Lower lobe of right lung (tissue), 2 donors: ENCODE results near the gene EIPR1. TPM values are rescaled to one million over a fixed set of nuclear protein-coding genes. Genes with fewer than 3 reads are reported as not detected.

Experiments
- ATAC-seq, 2 donors: fragments of 200-7000 bp; cut with Tn5 transposase; one replicate each; pipeline ENCODE4 v1.9.1; 2020 to 2022; ENCODE audit warnings: mild to moderate bottlenecking in 2 of 2, moderate library complexity in 2 of 2
- DNase-seq: peaks from one replicate; pipeline ENCODE4 v3.0.0-alpha.2; 2020
- H3K27ac ChIP-seq: fragments of 200-600 bp; one replicate; pipeline ENCODE4 v1.8.0; 2022
- H3K27me3 ChIP-seq: fragments of 200-600 bp; one replicate; pipeline ENCODE4 v1.8.0; 2022; ENCODE audit warnings: low read depth
- H3K36me3 ChIP-seq: fragments of 200-600 bp; one replicate; pipeline ENCODE4 v1.8.0; 2022; ENCODE audit warnings: mild to moderate bottlenecking
- H3K4me1 ChIP-seq: fragments of 200-600 bp; one replicate; pipeline ENCODE4 v1.8.0; 2022
- H3K4me3 ChIP-seq: fragments of 200-600 bp; one replicate; pipeline ENCODE4 v1.8.0; 2022; ENCODE audit warnings: mild to moderate bottlenecking
- H3K9me3 ChIP-seq: fragments of 200-600 bp; one replicate; pipeline ENCODE4 v1.8.0; 2022
- intact Hi-C: fragments of 100-400 bp; cut with DNase I; formaldehyde crosslinking; loops from one replicate; pipeline ENCODE4 v1.11.0; 2022
- total RNA-seq: library from RNA; stranded (reverse); fragmentation: NEBNext Ultra II Directional; extraction: Animal tissue kit (Norgen Biotek cat#: 25700); gene quantifications from one replicate; pipeline ENCODE4 v1.2.1, GENCODE V29; 2021
- TF ChIP-seq, protein P1 (sequence below): fragments of 200-600 bp; IDR thresholded peaks from one replicate; pipeline ENCODE4 v1.8.0; 2022; ENCODE audit warnings: antibody characterized with exemption, mild to moderate bottlenecking
- donor health status: DM: no; HTN: yes; CAD: no; lungs with severe emphysema.

EIPR1 gene
- total RNA-seq, 1 donor from 2014 or later: 14.9 TPM

DNA sequence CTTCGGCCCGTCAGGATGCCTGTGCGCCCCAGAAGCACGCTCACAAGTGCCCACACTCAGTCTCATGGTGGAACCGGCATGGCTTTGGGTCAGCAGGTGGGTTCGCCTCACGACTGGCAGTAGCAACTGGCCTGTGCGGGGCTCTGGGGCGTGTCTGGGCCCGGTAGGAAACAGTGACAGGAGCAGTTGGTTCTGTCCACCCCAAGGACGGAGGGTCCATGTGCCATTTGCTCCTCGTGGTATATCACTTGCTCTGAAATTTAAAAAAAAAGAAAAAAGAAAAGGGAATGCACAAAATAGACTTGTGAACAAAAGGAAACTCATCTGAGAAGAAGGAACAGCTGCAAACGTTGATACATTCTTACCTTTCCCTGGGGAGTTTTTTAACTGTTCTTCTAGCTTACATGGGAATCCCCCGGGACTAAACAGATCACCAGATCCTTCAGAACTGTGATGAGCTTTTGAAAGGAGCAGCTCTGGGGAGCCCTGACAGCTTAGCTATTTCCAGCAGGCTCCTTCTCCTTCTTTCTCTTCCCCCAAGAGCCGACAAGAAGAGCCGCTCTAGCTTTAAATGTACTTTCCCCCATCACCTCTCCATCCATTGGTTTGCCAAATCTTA is 44.7 kb upstream of the EIPR1 start:
- Histone ChIP-seq H3K4me3 (no peak overlapping the region), H3K27me3 (no peaks in the 10 kb centered on the region), H3K9me3 (no peaks in the 10 kb centered on the region), H3K4me1 (no peaks in the 10 kb centered on the region), H3K36me3 (peaks cover 82% of the 10 kb centered on the region), H3K27ac (no peak overlapping the region)
- DNase-seq (no peak), ATAC-seq (no peak)
- intact Hi-C loops: no loop called here
- TF ChIP-seq, protein P1, sequence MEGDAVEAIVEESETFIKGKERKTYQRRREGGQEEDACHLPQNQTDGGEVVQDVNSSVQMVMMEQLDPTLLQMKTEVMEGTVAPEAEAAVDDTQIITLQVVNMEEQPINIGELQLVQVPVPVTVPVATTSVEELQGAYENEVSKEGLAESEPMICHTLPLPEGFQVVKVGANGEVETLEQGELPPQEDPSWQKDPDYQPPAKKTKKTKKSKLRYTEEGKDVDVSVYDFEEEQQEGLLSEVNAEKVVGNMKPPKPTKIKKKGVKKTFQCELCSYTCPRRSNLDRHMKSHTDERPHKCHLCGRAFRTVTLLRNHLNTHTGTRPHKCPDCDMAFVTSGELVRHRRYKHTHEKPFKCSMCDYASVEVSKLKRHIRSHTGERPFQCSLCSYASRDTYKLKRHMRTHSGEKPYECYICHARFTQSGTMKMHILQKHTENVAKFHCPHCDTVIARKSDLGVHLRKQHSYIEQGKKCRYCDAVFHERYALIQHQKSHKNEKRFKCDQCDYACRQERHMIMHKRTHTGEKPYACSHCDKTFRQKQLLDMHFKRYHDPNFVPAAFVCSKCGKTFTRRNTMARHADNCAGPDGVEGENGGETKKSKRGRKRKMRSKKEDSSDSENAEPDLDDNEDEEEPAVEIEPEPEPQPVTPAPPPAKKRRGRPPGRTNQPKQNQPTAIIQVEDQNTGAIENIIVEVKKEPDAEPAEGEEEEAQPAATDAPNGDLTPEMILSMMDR: no peak

DNA sequence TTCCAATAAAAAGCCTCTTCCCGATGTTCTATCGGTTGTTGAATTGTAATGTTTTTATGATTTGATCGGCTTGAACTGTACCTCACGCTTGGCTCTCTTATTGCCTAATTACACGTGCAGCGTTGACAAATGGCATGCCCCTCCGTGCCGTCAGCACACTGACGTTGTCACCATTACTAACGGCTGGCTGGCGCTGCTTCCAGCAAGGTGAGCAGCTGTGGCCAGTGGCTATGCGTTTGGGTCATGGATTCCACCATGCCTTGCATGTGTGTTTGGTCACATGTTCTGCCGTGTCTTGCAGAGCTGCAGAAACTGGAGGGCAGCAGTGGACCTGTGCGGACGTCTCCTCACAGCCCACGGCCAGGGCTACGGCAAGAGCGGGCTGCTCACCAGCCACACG is 44.0 kb upstream of the EIPR1 start:
- Histone ChIP-seq H3K9me3 (no peaks in the 10 kb centered on the region), H3K4me1 (no peaks in the 10 kb centered on the region), H3K27ac (no peak overlapping the region), H3K36me3 (peaks cover 79% of the 10 kb centered on the region), H3K27me3 (no peaks in the 10 kb centered on the region), H3K4me3 (no peak overlapping the region)
- TF ChIP-seq, protein P1: no peak
- ATAC-seq (no peak), DNase-seq (no peak)
- intact Hi-C loops: no loop called here

DNA sequence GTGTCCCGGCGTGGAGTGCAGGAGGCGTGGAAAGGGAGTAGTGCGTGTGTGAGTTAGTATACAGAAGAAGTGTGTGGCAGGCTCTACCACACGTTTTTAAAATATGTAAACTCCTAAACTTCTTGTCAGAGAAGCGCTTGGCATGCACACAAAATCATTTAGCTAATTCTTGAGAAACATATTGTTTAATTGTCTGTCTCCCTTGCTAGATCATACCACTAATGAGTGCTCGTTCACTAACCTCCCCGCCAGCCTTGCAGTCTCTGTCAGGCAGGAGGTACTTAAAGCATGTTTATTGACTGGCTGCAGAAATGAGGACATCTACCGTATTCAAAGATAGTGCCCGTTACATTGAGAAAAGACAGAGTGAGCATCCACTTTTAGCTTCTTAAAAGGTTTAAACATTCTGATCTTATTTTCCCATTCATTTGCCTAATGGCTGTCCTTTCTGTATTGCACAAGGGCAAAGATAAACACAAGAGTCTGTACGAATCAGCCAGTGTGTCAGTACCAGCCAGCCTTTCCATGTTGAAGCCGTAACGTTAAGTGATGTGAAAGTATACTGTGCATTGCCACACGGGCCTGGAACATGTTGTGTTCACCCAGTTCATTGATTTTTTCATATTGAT is 43.3 kb upstream of the EIPR1 start:
- intact Hi-C loops: no loop called here
- DNase-seq: no peak
- no peak for ATAC-seq
- no peak overlapping the region for H3K27ac ChIP-seq
- peaks cover 72% of the 10 kb centered on the region for H3K36me3 ChIP-seq
- TF ChIP-seq, protein P1: no peak
- H3K4me1 ChIP-seq: no peaks in the 10 kb centered on the region
- H3K9me3 ChIP-seq: no peaks in the 10 kb centered on the region
- H3K4me3 ChIP-seq: no peak overlapping the region
- no peaks in the 10 kb centered on the region for H3K27me3 ChIP-seq

DNA sequence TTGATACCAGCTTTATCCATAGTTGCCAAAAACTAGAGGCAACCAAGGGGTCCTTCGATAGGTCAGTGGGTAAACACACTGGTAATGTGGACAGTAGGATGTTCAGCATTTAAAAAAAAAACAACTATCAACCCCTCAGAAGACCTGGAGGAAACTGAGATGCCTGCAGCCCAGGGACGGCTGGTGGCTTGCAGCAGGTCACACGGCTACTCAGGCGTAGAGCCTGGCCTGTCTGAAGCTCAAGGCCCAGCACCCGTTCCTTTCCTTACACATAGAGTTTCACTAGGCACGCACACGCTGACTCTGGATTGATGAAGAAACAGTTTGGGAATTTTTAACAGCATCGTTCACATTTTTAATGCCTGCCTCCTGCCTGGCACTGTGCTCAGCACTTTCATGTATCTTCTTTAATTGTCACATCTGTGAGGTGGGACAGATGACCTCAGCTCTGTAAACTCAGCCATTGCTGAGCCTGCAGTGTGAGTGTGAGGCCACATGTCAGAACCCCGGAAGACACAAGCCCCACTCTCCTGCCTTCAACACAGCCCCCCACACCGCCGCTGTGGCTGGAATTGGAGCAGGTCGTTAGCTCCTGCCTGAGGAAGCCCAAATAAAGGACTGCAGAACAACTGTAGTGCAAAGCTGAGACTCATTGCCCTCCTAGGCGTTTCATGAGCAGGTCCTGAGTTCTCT is 42.6 kb upstream of the EIPR1 start:
- Histone ChIP-seq H3K4me3 (no peak overlapping the region), H3K36me3 (peaks cover 66% of the 10 kb centered on the region)

DNA sequence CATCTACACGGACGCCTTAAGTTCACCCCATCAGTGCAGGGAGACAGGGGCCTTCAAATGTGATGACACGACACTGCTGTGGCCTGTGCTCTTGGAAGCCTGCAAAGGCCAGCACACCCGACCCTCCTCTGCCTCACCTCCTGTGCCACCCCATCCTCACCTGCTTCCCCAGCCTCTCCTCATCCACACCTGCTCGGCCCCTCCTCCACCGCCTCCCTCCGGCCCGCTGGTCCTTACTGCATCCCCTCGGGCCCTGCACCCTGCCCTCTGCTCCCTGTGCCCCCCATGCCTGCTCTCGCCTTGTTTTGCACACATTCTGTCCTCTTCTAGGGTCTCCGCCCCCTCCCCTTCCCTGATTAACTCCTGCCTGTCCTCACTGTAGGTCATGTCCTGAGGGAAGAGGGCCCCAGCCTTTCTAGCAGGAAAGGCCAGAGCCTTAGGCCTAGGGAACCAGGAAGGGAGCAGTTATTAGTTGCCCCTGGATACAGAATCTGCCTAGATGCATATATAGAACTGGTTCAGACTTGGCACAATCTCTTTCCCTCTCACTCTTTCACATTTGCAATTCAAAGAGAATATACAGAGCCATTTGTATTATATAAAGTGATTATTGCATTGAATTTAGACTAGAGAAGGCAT is 41.3 kb upstream of the EIPR1 start:
- no peak overlapping the region for H3K27ac ChIP-seq
- no peaks in the 10 kb centered on the region for H3K9me3 ChIP-seq
- TF ChIP-seq, protein P1: no peak
- H3K27me3 ChIP-seq: no peaks in the 10 kb centered on the region
- H3K36me3 ChIP-seq: peaks cover 65% of the 10 kb centered on the region
- no peaks in the 10 kb centered on the region for H3K4me1 ChIP-seq
- no peak overlapping the region for H3K4me3 ChIP-seq
- intact Hi-C loops: no loop called here
- DNase-seq (no peak), ATAC-seq (no peak)

More for the DNA sequence above, 42.6 kb upstream of the EIPR1 start:
- no peaks in the 10 kb centered on the region for H3K4me1 ChIP-seq
- no peak for ATAC-seq
- H3K27me3 ChIP-seq: no peaks in the 10 kb centered on the region
- TF ChIP-seq, protein P1: no peak
- intact Hi-C loops: no loop called here
- no peak overlapping the region for H3K27ac ChIP-seq
- no peak for DNase-seq
- H3K9me3 ChIP-seq: no peaks in the 10 kb centered on the region
